NT2/D1 (cell line): Measurements from ENCODE around the gene LBX1.

Experiments used
- DNase-seq: peaks from one replicate; pipeline ENCODE4 v3.0.0-alpha.2; 2011; ENCODE audit warnings: low read depth, low spot score
- H3K27me3 ChIP-seq: 2 replicates; pipeline ENCODE4 v1.6.0; 2011; ENCODE audit warnings: mild to moderate bottlenecking; ENCODE audit not compliant: insufficient read length, insufficient read depth
- H3K36me3 ChIP-seq: 2 replicates; pipeline ENCODE4 v1.6.1; 2011; ENCODE audit warnings: mild to moderate bottlenecking, low read length, mixed read lengths; ENCODE audit not compliant: insufficient read depth, insufficient read length
- H3K4me1 ChIP-seq: 2 replicates; pipeline ENCODE4 v1.5.1; 2011; ENCODE audit not compliant: insufficient read depth, insufficient read length
- H3K4me3 ChIP-seq: 2 replicates; pipeline ENCODE4 v1.5.1; 2011; ENCODE audit warnings: low read depth; ENCODE audit not compliant: insufficient read length
- H3K9ac ChIP-seq: 2 replicates; pipeline ENCODE4 v1.6.0; 2011; ENCODE audit warnings: low read depth; ENCODE audit not compliant: insufficient read length
- H3K9me3 ChIP-seq: 2 replicates; pipeline ENCODE4 v1.5.1; 2011; ENCODE audit warnings: mild to moderate bottlenecking, low read length; ENCODE audit not compliant: insufficient read depth
- SUZ12 ChIP-seq: IDR thresholded peaks from 2 replicates; pipeline ENCODE4 v1.6.1; 2011; ENCODE audit not compliant: insufficient read length, insufficient read depth; ENCODE audit errors: extremely low read depth
- YY1 ChIP-seq: IDR thresholded peaks from 2 replicates; pipeline ENCODE4 v1.6.1; 2011; ENCODE audit not compliant: insufficient read length, insufficient read depth
- ZNF274 ChIP-seq: IDR thresholded peaks from 2 replicates; pipeline ENCODE4 v1.6.1; 2011; ENCODE audit warnings: mild to moderate bottlenecking, low read depth, low read length

LBX1 gene

DNA sequence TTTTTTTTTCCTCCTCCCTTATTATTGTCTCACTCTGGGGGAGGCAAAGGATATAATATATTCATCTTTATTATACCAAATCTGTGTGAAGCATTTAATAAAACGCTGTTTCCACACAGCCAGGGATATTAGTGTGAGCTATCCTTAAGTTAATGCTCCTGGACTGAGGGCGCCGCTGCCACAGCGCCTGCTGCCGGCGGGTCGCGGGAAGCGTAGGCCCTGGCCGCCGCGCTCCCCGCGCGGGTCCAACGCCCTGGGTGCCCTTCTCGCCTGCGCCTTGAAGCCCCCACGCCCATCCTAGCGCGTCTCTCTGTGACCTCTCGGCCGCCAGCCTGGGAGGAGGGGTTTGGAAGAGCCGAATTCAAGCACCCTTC, 9.5 kb upstream of the LBX1 start:
- TF ChIP-seq SUZ12 (no peak), ZNF274 (no peak), YY1 (no peak)
- Histone ChIP-seq H3K27me3 (peaks cover 80% of the 10 kb centered on the region), H3K4me3 (no peak overlapping the region), H3K9ac (no peak overlapping the region), H3K9me3 (no peaks in the 10 kb centered on the region), H3K4me1 (peaks cover 7% of the 10 kb centered on the region), H3K36me3 (no peaks in the 10 kb centered on the region)
- DNase-seq = no peak

DNA sequence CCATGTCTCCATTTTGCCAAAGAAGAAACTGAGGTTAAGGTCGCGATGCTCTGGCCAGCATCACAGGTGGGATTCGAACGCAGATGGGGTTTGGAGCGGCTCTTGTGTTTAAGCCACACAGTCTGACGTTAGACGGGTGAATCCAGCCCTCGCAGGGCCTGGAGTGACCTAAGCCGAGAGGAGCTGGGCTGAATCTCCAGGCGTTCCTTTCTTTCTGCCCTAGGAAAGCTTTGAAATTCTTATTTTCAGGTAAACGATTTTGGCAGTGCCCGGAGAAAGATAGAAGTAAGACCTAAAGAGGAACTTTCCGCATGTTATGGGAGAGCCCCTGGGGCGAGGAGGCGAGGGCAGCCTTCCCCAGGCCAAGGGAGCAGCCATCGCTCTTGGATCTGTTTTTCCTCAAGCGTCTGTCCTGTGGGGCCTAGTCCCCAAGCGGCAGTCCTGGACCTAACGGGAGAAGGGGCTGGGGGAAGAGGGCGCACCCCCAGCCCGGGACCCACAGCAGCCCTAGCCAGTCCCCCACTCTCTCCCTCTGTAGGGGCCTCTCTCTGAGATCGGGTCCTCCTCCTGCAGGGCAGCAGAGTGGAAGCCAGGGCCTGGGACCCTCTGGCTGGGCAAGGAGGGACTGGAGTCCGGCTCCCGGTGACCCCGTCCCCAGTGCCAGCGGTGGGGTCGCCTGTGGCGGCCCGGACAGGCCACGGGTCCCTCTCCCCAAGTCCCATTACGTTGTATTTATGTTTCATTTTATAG, 8.9 kb upstream of the LBX1 start:
- H3K27me3 ChIP-seq = peaks cover 80% of the 10 kb centered on the region

DNA sequence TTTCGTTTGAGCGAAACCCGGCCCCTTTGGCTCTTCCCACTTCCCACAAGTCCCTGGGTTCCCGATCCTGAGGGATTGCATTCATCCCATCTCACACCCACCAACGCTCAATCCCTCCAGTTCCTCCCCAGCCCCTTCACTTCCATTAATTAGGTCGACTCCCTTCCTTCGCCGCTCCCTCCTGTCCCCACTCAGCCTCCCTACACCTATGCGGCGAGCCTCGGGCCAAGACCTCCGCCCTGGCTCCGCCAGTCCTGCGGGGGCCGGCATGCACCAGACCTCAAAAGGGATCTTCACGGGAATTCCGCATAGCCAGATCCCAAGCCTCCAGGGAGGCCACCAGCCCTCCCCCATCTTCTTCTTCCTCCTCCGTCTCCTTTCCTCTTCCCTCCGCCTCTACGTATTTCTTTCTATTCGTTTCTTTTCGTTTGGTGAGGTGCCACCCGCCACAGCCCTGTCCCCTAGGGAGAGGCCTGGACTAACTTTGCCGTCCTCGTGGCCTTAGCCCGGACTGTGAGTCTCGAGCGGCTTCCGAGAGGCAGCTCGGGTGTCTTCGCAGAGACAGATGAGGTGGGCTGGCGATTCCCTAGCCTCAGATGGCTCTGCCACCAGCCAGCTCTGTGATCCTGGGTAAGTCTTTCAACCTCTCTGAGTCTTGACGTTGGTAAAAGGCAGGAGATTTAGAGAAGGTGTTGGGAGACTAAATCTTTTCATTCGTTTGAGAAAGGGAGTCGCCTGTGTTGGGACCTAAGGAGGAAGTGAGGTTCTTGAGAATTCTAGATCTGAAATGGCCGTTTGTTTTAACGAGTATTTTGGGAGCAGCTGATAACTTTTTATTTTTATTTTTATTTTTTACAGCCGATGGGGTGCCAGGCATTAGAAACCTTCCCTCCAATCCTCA, 8.1 kb upstream of the LBX1 start:
- peak; percentile 47 for TF ChIP-seq SUZ12
- no peak for TF ChIP-seq YY1
- Histone ChIP-seq H3K27me3 (peaks cover 88% of the 10 kb centered on the region), H3K9me3 (no peaks in the 10 kb centered on the region), H3K9ac (no peak overlapping the region), H3K36me3 (no peaks in the 10 kb centered on the region), H3K4me1 (peaks cover 7% of the 10 kb centered on the region), H3K4me3 (peak overlapping the region; percentile 24)
- DNase-seq = no peak

More for the DNA sequence above, 8.9 kb upstream of the LBX1 start:
- Histone ChIP-seq H3K36me3 (no peaks in the 10 kb centered on the region), H3K9ac (no peak overlapping the region), H3K9me3 (no peaks in the 10 kb centered on the region), H3K4me3 (no peak overlapping the region), H3K4me1 (peaks cover 7% of the 10 kb centered on the region)
- TF ChIP-seq YY1 = no peak
- TF ChIP-seq ZNF274 = no peak
- no peak for TF ChIP-seq SUZ12
- no peak for DNase-seq

DNA sequence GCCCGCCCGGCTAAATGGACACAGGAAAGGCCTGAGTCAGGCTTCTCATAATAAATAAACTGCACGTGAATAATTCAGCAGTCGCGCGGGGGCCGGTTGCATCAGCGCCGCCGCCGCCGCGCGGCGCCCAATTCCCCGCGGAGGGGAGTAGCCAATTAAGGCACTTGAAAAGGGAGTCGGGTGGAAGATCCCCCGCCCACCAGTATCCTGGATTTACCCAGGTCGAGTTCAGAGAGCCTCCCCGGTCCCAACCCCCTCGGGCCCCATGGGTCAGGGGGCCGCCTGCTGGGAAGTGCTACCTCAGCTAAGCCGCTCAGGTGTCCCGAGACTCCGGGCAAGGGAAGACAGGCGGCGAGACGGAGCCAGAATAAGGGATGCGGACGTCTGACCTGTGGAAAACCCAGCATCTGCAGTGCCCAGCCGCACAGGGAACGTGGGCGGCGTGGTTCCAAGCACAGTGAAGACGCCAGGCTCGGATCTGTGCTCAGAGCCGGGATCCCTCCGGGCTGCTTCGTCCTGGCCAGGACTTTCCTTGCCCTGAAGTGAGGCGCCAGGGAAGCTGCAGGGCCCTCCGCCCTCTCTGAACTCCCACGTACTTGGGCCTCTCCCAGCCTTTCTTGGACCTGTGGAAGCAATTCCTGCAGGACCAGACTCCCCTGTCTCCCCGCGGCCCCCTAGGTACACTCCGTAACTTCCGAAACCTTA, 7.3 kb upstream of the LBX1 start:
- DNase-seq = no peak
- Histone ChIP-seq H3K9me3 (no peaks in the 10 kb centered on the region), H3K9ac (peak overlapping the region; percentile 3), H3K4me1 (peaks cover 7% of the 10 kb centered on the region), H3K27me3 (peaks cover 96% of the 10 kb centered on the region), H3K36me3 (no peaks in the 10 kb centered on the region), H3K4me3 (peak overlapping the region; percentile 24)
- TF ChIP-seq SUZ12 = peak; percentile 74
- TF ChIP-seq YY1 = no peak

DNA sequence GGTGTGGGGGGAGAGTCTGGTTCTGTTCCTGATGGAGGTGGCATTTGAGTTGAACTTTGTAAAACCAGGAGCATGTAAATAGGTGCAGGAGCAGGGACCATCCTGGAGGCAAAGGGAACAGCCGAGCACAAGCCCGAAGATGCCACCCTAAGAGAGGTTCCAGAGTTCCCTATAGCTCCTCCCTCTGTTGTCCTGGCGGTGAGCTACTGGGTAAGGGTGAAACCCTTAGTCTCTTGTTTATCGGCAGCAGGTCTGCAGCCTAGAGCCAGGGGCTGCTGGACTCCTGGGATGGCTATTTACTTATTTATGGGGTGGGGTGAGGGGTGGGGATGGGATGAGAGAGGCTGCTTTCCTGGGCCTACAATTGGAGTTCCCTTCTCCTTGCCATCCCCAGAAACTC, 6.5 kb upstream of the LBX1 start:
- Histone ChIP-seq H3K9ac (no peak overlapping the region), H3K27me3 (peaks cover 100% of the 10 kb centered on the region), H3K4me3 (peak overlapping the region; percentile 24), H3K36me3 (no peaks in the 10 kb centered on the region), H3K4me1 (peaks cover 8% of the 10 kb centered on the region), H3K9me3 (no peaks in the 10 kb centered on the region)
- TF ChIP-seq YY1 = no peak
- TF ChIP-seq SUZ12 = no peak
- DNase-seq = no peak

DNA sequence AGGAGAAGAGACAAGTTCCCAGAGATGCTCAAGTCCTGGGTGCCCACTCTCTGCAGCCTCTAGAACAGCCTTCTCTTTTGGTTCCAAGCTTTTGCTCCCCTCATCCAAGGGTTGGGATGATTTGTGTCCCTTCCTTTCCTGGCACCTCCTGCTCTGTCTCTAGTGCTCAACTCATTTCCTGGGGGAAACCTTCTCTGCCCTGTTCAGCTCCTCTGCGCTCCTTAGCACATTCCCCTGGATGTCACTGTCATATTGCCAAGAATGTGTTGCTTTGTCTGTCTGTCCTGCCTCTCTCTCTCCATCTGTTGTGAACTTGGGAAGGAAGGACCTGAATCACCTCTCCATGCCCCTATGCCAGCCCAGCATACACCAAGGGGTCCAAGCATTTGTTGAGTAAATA, 5.1 kb upstream of the LBX1 start:
- H3K4me1 ChIP-seq = peaks cover 10% of the 10 kb centered on the region
- H3K27me3 ChIP-seq = peaks cover 100% of the 10 kb centered on the region
- DNase-seq = no peak
- TF ChIP-seq SUZ12 (no peak), ZNF274 (no peak), YY1 (no peak)
- H3K4me3 ChIP-seq = no peak overlapping the region
- H3K36me3 ChIP-seq = no peaks in the 10 kb centered on the region
- H3K9ac ChIP-seq = no peak overlapping the region
- H3K9me3 ChIP-seq = no peaks in the 10 kb centered on the region

DNA sequence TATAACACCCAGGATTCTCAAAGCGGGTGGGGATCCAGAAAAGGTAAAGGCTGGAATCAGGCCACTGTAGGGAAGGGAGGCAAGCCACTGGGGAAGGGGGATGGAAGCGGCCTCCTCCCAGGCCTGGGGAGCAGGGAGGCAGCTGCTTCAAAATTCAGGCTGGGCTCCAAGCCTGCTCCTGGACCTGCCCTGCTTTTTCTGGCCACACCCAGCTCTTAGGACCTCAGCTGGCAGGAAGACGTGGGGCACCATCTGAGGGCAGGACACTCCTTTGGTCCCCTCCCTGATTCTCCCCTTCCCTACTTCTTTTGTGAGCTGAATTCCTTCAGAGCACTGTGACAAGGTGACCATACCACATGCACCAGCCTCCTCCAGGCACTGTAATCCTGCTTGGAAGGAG, 4.6 kb upstream of the LBX1 start:
- Histone ChIP-seq H3K27me3 (peaks cover 100% of the 10 kb centered on the region), H3K9me3 (no peaks in the 10 kb centered on the region), H3K4me3 (no peak overlapping the region), H3K9ac (no peak overlapping the region), H3K4me1 (peaks cover 10% of the 10 kb centered on the region), H3K36me3 (no peaks in the 10 kb centered on the region)
- TF ChIP-seq ZNF274 (no peak), YY1 (no peak), SUZ12 (no peak)
- DNase-seq = no peak
